ENCODE results near the gene VAT1.

The VAT1 gene

DNA sequence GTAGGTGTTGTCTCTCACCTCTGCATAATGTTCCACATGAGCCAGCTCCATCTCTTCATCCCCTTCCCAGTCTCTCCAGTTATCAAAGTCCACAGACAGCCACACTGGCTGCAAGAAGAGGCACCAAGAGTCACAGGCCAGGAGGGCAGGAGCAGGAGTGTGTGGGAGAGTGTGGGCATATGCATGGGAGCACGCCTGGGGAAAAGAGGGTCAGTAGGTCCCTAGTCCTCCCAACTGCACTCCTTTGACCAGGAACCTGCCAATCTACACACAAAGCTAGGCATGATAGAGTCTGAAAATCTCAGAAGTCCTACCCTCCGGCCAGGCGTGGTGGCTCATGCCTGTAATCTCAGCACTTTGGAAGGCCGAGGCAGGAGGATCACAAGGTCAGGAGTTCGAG lies 50.6 kb downstream of the VAT1 start:
- TF ChIP-seq, protein P1, sequence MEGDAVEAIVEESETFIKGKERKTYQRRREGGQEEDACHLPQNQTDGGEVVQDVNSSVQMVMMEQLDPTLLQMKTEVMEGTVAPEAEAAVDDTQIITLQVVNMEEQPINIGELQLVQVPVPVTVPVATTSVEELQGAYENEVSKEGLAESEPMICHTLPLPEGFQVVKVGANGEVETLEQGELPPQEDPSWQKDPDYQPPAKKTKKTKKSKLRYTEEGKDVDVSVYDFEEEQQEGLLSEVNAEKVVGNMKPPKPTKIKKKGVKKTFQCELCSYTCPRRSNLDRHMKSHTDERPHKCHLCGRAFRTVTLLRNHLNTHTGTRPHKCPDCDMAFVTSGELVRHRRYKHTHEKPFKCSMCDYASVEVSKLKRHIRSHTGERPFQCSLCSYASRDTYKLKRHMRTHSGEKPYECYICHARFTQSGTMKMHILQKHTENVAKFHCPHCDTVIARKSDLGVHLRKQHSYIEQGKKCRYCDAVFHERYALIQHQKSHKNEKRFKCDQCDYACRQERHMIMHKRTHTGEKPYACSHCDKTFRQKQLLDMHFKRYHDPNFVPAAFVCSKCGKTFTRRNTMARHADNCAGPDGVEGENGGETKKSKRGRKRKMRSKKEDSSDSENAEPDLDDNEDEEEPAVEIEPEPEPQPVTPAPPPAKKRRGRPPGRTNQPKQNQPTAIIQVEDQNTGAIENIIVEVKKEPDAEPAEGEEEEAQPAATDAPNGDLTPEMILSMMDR (conservative IDR thresholded peaks at IDR 0.05), result no peak
- H3K27ac ChIP-seq, result no peak overlapping the region

DNA sequence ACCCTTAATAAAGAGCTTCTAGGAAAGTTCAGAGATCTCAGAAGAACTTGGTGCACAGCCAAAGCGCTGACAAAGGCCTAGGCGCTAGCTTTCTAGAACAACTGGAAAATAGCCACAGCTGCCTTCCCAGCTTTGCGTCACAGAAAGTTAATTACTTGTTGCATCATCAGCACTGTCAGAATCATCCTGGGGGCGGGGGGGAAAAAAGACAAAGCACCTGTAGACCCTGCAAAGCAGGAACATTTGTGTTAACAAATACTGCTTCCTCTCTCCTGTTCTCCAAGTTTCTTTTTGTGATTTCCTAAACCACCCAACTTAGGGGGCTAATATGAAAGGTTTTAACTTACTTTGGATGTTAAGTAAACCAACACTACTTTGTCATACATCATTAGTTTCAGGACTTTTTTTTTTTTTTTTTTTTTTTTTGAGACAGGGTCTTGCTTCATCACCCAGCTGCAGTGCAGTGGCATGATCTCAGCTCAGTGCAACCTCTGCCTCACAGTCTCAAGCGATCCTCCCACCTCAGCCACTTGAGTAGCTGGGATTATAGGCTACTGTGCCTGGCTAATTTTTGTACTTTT lies 53.1 kb downstream of the VAT1 start:
- TF ChIP-seq, protein P1 (conservative IDR thresholded peaks at IDR 0.05), result no peak
- H3K27ac ChIP-seq, result no peak overlapping the region

GRCh38 chr17:42967925-42968324 lies 54.3 kb downstream of the VAT1 start:
- H3K27ac ChIP-seq, result no peak overlapping the region

More at GRCh38 chr17:42967925-42968324, 54.3 kb downstream of the VAT1 start:
- TF ChIP-seq, protein P1 (conservative IDR thresholded peaks at IDR 0.05), result no peak

Measured in VCaP (cell line).